Neural cell (in vitro differentiated cells): ENCODE results near the gene FLOT1.

Experiments used
- POLR2AphosphoS5 ChIP-seq: IDR thresholded peaks from 2 replicates; pipeline ENCODE4 v1.6.1; 2012
- RAD21 ChIP-seq: fragments of 450-650 bp; conservative IDR thresholded peaks from 2 replicates; pipeline ENCODE4 v1.6.1; 2014; ENCODE audit warnings: antibody characterized with exemption, mild to moderate bottlenecking, moderate library complexity
- TF ChIP-seq, protein P1 (sequence below): fragments of 450-650 bp; IDR thresholded peaks from 2 replicates; pipeline ENCODE4 v1.5.1; 2014; ENCODE audit warnings: antibody characterized with exemption, mild to moderate bottlenecking, moderate library complexity; ENCODE audit not compliant: poor library complexity, severe bottlenecking

DNA sequence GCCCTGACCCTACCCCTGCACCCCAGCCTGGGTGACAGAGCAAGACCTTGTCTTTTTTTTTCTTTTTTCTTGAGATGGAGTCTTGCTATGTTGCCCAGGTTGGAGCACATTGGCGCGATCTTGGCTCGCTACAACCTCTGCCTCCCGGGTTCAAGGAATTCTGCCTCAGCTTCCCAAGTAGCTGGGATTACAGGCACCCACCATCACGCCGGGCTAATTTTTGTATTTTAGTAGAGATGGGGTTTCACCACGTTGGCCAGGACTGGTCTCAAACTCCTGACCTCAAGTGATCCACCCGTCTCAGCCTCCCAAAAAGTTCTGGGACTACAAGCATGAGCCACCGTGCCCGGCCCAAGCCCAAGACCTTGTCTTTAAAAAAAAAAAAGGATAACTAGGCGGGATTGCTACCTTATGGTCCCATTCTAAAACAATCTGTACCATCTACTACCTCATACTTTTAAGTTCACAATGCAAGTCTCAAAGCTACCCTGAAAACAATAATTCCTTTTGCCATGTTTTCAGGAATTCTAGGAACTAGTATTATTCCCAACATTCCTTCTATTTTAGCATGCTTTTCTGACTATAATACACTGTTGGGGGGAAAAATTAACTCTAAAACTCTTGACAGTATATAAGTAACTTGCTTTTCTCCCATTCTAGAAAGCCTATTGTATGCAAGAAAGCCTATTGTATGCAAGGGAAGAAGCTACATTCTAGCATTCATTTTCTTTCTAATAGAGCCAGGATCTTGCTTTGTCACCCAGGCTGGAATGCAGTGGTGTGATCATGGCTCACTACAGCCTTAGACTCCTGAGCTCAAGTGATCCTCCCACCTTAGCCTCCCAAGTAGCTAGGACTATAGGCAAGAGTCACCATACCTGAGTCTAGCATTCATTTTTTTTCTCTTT lies 15.7 kb downstream of the FLOT1 start:
- no peak for TF ChIP-seq POLR2AphosphoS5
- no peak for TF ChIP-seq RAD21
- TF ChIP-seq, protein P1, sequence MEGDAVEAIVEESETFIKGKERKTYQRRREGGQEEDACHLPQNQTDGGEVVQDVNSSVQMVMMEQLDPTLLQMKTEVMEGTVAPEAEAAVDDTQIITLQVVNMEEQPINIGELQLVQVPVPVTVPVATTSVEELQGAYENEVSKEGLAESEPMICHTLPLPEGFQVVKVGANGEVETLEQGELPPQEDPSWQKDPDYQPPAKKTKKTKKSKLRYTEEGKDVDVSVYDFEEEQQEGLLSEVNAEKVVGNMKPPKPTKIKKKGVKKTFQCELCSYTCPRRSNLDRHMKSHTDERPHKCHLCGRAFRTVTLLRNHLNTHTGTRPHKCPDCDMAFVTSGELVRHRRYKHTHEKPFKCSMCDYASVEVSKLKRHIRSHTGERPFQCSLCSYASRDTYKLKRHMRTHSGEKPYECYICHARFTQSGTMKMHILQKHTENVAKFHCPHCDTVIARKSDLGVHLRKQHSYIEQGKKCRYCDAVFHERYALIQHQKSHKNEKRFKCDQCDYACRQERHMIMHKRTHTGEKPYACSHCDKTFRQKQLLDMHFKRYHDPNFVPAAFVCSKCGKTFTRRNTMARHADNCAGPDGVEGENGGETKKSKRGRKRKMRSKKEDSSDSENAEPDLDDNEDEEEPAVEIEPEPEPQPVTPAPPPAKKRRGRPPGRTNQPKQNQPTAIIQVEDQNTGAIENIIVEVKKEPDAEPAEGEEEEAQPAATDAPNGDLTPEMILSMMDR, result no peak
